HG02981 (cell line): ENCODE measurements around the gene SEPTIN8.

Experiments used
- ATAC-seq: cut with Tn5 transposase; IDR thresholded peaks from one replicate; pipeline ENCODE4 v1.9.1; 2021; ENCODE audit warnings: mild to moderate bottlenecking, moderate library complexity; ENCODE audit not compliant: unreplicated experiment

The SEPTIN8 gene

DNA sequence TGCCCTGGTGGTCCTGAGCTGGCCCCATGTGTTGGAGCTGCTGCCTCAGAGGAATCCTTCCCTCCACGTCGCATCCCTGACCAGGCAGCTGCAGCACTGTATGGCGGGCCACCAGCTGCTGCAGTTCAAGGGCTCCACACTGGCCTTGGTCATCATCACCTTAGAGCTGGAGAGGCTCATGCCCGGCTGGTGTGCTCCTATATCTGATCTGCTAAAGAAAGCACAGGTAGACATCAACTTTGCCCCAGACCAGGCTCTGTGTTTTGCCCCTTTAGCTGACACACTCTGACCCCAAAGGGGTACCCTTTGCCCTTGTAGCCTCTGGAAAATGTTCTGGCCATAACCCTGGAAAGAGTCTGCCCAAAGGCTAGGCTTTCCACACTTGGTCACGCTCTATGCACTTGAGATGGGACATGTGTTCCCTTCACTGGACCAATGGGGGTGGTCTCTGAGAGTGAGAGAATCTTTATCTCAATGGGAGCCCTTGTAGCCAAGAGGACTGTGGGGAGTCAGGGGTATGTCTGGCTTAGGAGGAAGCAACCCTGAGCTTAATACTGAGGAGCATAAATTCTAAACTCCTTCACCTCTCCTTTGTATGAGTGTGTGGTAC, 25.0 kb downstream of the SEPTIN8 start:
- no peak for ATAC-seq

DNA sequence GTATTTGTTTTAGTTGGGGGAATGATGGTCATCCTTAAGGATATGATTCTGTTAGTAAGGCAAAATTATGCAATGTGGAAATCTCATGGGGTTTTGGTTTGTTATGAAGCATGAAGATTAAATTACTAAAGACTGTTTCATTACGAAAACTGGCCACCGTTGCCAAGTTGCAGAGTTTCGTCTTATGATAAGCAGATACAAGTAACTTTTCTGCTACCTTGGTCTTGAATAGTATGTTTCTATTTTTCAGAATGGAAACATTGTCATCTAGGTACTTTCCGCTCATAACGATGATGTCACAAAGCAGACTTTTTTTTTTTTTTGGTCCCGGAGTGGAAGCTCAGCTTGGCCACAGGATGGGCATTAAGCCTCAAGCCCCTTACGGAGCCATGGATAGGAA, 25.6 kb downstream of the SEPTIN8 start:
- ATAC-seq = peak; percentile 42

GRCh38 chr5:132750471-132751230, 26.4 kb downstream of the SEPTIN8 start:
- peak; percentile 47 for ATAC-seq

DNA sequence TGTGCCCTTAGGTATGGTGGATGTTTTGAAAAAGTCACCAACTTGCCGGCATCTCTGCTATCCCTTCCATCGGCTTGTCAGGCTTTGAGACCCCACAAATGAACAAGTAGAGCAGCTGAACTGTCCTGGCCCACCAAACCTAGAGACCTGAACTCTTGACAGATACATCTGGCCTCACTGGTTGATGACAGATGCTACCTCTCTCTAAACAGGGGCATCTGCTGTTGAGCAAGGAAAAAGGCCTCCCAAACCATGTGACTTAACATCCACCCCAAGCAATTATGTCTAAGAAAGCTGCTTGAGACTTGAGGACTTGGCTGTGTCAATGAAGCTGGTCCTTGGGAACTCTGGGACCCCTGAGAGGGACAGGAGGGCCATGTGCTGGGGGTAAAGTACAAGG, 27.5 kb downstream of the SEPTIN8 start:
- ATAC-seq = no peak

DNA sequence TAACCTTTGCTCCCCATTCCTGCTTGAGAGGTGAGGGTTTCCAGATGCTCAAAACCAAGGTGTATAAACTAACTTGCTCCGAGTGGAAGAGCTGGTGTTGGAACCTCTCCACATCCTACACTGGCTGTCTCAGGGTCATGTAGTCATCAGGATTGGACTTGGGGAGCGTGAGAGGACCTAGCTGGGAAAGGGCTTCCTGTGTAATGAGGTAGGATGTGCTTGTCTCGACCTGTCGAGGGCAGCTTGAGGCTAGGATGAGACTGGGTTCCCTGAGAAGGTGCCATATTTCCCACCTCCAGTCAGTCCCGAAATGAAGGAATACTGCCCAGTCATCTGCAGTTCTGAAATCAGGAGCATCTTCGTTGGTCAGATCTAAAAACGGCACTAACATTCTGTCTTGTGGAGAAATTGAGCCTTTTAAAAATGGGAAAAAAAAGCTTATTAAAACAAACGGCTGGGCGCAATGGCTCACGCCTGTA, 28.5 kb downstream of the SEPTIN8 start:
- ATAC-seq = no peak

DNA sequence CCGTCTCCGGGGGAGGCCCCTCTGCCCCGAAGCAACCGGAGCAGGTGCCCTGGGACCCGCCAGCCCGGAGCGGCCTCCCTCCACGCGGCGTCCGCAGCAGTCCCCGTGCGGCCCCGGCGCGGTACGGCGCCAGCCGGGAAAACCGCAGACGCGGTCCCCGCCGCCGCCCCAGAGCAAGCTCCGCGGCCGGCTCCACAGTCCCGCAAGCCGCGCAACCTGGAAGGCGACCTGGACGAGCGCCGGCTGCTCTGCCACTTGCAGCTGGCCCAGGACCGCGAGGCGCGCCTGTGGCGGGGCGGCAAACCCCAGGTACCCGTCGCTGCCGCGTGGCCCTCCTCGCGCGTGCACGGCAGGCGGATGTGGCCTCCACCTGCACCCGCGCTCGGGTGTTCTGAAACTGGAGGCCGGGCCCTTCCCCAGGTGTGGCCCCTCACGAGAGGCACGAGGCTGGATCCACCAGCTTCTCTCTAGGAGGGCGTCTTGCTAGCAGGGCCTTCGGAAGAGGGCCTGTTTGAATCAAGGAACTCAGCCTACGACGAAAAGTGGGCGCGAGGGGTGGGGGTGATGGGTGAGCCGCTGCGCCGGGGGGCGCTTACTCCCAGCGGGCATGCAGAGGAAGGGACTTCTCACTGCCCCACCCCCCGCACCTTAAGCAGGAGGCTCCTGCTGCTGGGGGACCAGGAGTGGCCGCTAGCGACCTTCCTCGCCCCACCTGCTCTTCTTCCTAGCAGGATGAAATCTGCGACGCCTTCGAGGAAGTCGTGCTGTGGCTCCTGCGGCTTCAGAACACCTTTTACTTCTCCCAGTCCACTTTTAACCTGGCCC, 29.2 kb downstream of the SEPTIN8 start:
- no peak for ATAC-seq

DNA sequence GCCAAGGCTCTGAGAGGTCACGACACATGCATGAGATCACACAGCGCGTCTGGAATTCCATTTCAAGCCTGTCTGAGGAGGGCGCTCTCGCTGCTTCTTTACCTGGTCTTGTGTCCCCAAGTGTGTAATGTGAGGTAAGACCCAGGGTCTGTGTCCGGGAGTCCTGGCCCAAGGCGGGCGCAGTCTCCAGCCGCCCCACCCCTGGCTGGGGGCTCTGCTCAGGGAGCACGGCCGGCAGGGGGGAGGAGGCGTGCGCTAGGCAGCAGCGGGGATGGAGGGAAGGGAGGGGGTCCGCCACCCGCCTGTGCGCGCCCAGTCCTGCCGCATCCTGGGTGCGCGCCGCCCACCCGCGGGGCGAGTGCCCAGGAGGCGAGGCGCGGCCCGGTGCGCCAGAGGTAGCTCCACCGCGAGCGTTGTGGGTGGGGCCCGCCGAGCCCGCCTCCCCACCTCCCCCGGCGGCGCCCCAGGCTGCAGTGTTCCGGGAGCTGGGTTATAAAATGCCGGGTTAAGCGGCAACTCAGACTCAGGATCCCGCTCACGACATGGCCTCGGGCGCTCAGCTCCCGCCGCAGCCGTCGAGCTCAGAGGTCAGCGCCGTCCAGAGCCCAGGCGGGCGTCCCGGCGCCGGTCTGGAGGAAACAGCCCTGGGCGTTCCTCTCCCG, 30.0 kb downstream of the SEPTIN8 start, which contains the start of gene CCNI2:
Gene CCNI2 (plus strand): TSS at position 473 of the 662 bp plus-strand sequence. CDS start 70 bp downstream, at position 543.
- no peak for ATAC-seq

DNA sequence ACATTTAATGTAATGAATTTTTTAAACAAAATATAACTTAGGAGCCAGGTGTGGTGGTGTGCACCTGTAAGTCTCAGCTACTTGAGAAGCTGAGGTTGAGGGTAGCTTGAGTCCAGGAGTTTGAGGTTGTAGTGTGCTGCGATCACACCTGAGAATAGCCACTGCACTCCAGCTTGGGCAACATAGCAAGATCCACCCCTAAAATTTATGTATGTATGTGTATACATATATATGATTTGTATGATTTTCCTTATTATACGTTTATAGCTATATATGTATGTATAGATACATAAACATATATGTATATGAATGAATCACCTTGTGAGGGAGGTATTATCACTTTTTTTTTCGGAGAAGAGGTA, 30.5 kb downstream of the SEPTIN8 start:
- no peak for ATAC-seq

DNA sequence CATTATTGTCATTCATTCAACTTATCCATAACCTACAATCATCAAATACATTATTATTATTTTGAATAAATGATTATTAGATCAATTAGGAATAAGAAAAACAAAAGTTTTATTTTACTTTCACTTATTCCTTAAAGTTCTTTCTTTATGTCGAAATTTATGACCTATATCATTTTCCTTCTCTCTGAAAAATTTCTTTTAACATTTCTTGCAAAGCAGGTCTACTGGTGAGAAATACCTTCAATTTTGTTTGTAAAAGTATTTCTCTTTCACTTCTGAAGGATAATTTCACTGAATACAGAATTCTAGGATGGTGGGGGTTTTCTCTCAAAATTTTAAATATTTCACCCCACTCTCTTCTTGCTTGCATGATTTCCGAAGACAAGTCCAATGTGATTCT, 32.4 kb downstream of the SEPTIN8 start:
- ATAC-seq = no peak

DNA sequence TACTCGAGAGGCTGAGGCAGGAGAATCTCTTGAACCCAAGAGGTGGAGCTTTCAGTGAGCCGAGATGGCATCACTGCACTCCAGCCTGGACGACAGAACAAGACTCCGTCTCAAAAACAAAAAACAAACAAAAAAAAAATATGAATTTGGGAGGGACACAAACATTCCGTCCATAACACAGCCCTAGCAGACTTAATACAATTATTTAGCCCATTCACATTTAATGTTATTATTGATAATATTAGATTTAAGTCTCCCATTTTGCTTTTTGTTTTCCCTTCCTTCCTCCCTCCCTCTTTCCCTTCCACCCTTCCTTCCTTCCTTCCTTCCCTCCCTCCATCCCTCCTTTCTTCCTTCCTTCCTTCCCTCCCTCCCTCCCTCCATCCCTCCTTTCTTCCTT, 34.4 kb downstream of the SEPTIN8 start:
- ATAC-seq = no peak

DNA sequence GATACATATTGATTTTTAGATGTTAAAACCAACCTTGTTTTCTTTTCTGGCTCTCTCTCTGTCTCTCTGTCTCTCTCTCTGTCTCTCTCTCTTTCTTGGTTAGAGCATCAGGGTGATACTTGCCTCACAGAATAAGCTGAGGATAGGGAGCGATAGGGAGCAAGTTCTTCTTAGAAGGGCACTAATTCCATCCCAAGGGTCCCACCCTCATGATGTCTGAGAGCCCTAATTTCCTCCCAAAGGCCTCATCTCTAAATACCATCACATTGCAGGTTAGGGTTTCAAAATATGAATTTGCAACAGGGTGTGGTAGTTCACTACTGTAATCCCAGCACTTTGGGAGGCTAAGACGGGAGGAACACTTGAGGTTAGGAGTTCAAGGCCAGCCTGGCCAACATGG, 34.9 kb downstream of the SEPTIN8 start:
- no peak for ATAC-seq

- ATAC-seq = no peak
Observed at GRCh38 chr5:132739232-132739631, 37.8 kb downstream of the SEPTIN8 start.

- no peak for ATAC-seq
Observed at GRCh38 chr5:132737982-132738681, 38.9 kb downstream of the SEPTIN8 start.

DNA sequence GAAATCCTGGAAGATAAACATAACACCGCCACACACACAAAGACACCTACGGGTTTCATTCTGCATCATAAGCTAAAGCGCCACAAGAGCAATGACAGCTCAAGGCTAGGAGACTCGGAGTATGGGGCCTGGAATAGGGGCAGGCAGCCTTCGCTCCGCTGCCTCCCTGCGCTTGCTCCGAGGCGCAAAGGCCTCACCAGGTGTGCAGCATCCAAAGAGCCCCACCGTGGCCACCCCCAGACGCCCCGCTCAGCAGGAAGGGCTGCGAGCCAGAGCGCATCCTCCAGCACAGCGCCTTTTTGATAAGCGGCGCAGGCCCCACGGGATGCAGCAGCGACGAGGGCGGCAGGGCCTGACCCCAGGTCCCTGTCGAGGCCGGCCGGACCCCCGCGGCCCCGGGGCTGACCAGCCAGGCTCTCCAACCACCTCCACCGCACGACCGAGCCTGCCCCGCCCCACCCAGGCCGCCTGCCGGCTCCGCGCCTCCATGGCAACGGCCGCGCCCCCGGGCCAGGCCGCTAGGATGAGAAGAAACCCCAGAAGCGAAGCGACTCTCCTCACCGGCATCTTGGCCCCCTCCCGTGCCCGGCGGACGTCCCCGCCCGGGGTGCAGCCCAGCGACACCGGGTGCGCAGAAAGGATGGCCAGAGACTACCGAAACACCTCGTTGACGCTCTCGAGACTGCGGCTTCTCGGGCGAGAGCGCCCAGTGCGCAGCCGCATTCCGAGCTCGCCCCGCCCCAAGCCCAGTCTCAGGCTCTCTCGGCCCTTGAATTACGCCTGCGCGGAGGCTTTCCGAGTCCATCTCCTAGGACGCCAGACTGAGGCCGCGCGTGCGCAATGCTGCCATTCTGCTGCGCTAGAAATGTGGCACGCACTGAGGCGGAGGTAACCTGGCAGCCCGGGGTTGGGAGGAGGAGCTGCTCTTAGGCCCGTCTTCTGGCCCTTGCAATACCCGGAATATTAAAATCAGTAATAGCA, 39.9 kb downstream of the SEPTIN8 start, which contains the start of gene KIF3A:
Gene KIF3A (minus strand): TSS at position 694 of the 981 bp plus-strand sequence. CDS start 127 bp downstream, at position 567.
- peak; percentile 85 for ATAC-seq

GRCh38 chr5:132734687-132735086, 42.4 kb downstream of the SEPTIN8 start:
- no peak for ATAC-seq

GRCh38 chr5:132733499-132734148, 43.4 kb downstream of the SEPTIN8 start:
- ATAC-seq = no peak

GRCh38 chr5:132729896-132730295, 47.1 kb downstream of the SEPTIN8 start:
- no peak for ATAC-seq

GRCh38 chr5:132725745-132726144, 51.3 kb downstream of the SEPTIN8 start:
- ATAC-seq = no peak
